ENCODE measurements around the gene GREM2. TPM values are rescaled to one million over a fixed set of nuclear protein-coding genes. Genes with fewer than 3 reads are reported as not detected.

The GREM2 gene
- total and polyA plus RNA-seq, 10 of the 15 experiments (the other 5 are each of a cell fraction or from before 2014, with no cell fraction given), result not detected

DNA sequence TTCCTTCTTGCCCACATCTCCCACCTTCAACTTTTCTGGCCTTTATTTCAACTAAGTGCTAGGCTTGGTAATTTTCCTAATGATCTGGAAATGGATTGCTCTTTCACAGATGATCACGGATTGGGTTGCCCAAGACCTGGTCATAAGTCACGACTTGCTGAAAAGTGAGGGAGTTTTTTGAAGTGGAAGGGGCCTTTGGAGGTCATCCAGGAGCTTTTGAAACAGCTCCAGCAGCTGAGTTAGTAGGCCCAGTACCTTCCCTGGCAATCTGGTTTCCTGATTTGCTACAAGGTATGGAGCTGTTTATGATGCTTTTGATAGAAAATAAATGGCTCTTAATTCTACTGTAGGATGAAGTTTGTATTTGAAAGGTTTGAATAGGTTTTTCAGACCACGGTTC, 20.4 kb downstream of the GREM2 start:
- POLR2A ChIA-PET, result no interaction called here

GRCh38 chr1:240591078-240591477, 20.9 kb downstream of the GREM2 start:
- SMC1A ChIA-PET (ENCODE audit: uncharacterized antibody, unreplicated experiment), result no interaction called here
- no peaks in the 10 kb centered on the region for H3K4me1 ChIP-seq (ENCODE audit: control insufficient read depth, insufficient read depth, low read length)
- no peak overlapping the region for H3K27ac ChIP-seq (ENCODE audit: control insufficient read depth, insufficient read depth)
- no peak overlapping the region for H2AFZ ChIP-seq (ENCODE audit: control insufficient read depth, low read depth, low read length)
- H3K27me3 ChIP-seq (replicated peaks in 1 of 2; ENCODE audit: control insufficient read depth in 2 of 2, insufficient read depth in 2 of 2, low read length in 1 of 2), result no peaks in the 10 kb centered on the region
- DNase-seq (ENCODE audit: low read depth, low spot score), result no peak
- 17% methylated on average over 5 of the region's 5 CpGs for WGBS (ENCODE audit: insufficient coverage, insufficient replicate concordance, low lambda C conversion rate, missing lambda C conversion rate)
- RAD21 ChIA-PET (ENCODE audit: unreplicated experiment), result no interaction called here
- H4K20me1 ChIP-seq (ENCODE audit: control insufficient read depth, insufficient read depth), result no peaks in the 10 kb centered on the region
- H3K79me2 ChIP-seq (ENCODE audit: control insufficient read depth, insufficient read depth, low read length), result no peaks in the 10 kb centered on the region
- no peak overlapping the region for H3K9ac ChIP-seq (ENCODE audit: control insufficient read depth, insufficient read depth, low read length)
- H3K4me2 ChIP-seq (ENCODE audit: control insufficient read depth, insufficient read depth), result no peak overlapping the region
- intact Hi-C loops (cut with micrococcal nuclease; ENCODE audit: unreplicated experiment), result no loop called here
- H3K9me3 ChIP-seq (replicated peaks; ENCODE audit: control insufficient read depth, insufficient read depth, low read length), result no peaks in the 10 kb centered on the region
- no peak overlapping the region for H3K4me3 ChIP-seq
- no peak for FAIRE-seq
- POLR2A ChIA-PET, result no interaction called here
- CTCF ChIA-PET, result interaction anchor here (1.0 to 1.2 kb wide), 2 partner anchors 10 to 156 kb away, joined by 3 read pairs; no protein-coding TSS in a partner anchor
- no peak for ATAC-seq
- in situ Hi-C loops (cut with MboI), result no loop called here
- no peaks in the 10 kb centered on the region for H3K36me3 ChIP-seq (ENCODE audit: control insufficient read depth in 2 of 2, insufficient read depth in 2 of 2, low read length in 1 of 2)
- BruUV-seq (replicated peaks), result no TSS peak
- TF ChIP-seq POLR2AphosphoS5 (IDR thresholded peaks at IDR 0.05; ENCODE audit: low read length) (no peak), ATF7 (IDR thresholded peaks at IDR 0.05; ENCODE audit: low read depth) (no peak), CREM (IDR thresholded peaks at IDR 0.05; ENCODE audit: low read depth) (no peak), SPI1 (IDR thresholded peaks at IDR 0.05; ENCODE audit: borderline replicate concordance, insufficient read depth, low read depth, low read length) (no peak), HSF1 (IDR thresholded peaks at IDR 0.05; ENCODE audit: low read depth, low read length) (no peak), IKZF2 (IDR thresholded peaks at IDR 0.05) (no peak), PBX3 (IDR thresholded peaks at IDR 0.05; ENCODE audit: insufficient replicate concordance, low read depth, low read length) (no peak), CBFB (IDR thresholded peaks at IDR 0.05; ENCODE audit: low read depth) (no peak)
- TF ChIP-seq, protein P1, sequence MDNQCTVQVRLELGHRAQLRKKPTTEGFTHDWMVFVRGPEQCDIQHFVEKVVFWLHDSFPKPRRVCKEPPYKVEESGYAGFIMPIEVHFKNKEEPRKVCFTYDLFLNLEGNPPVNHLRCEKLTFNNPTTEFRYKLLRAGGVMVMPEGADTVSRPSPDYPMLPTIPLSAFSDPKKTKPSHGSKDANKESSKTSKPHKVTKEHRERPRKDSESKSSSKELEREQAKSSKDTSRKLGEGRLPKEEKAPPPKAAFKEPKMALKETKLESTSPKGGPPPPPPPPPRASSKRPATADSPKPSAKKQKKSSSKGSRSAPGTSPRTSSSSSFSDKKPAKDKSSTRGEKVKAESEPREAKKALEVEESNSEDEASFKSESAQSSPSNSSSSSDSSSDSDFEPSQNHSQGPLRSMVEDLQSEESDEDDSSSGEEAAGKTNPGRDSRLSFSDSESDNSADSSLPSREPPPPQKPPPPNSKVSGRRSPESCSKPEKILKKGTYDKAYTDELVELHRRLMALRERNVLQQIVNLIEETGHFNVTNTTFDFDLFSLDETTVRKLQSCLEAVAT (IDR thresholded peaks at IDR 0.05), result no peak
- TF ChIP-seq, protein P2, sequence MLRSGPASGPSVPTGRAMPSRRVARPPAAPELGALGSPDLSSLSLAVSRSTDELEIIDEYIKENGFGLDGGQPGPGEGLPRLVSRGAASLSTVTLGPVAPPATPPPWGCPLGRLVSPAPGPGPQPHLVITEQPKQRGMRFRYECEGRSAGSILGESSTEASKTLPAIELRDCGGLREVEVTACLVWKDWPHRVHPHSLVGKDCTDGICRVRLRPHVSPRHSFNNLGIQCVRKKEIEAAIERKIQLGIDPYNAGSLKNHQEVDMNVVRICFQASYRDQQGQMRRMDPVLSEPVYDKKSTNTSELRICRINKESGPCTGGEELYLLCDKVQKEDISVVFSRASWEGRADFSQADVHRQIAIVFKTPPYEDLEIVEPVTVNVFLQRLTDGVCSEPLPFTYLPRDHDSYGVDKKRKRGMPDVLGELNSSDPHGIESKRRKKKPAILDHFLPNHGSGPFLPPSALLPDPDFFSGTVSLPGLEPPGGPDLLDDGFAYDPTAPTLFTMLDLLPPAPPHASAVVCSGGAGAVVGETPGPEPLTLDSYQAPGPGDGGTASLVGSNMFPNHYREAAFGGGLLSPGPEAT (IDR thresholded peaks at IDR 0.05; ENCODE audit: low read depth), result no peak

More for the DNA sequence above, 20.4 kb downstream of the GREM2 start:
- intact Hi-C loops (cut with micrococcal nuclease; ENCODE audit: unreplicated experiment) (no loop called here), in situ Hi-C loops (cut with MboI) (no loop called here)
- no peaks in the 10 kb centered on the region for H3K9me3 ChIP-seq (replicated peaks; ENCODE audit: control insufficient read depth, insufficient read depth, low read length)
- H3K9ac ChIP-seq (ENCODE audit: control insufficient read depth, insufficient read depth, low read length), result no peak overlapping the region
- CTCF ChIA-PET, result interaction anchor here (1.0 to 1.2 kb wide), 2 partner anchors 10 to 157 kb away, joined by 3 read pairs; no protein-coding TSS in a partner anchor
- RAD21 ChIA-PET (ENCODE audit: unreplicated experiment), result no interaction called here
- H4K20me1 ChIP-seq (ENCODE audit: control insufficient read depth, insufficient read depth), result no peaks in the 10 kb centered on the region
- no peak overlapping the region for H3K27ac ChIP-seq (ENCODE audit: control insufficient read depth, insufficient read depth)
- H3K4me1 ChIP-seq (ENCODE audit: control insufficient read depth, insufficient read depth, low read length), result no peaks in the 10 kb centered on the region
- FAIRE-seq (no peak), DNase-seq (ENCODE audit: low read depth, low spot score) (no peak), ATAC-seq (no peak)
- 20% methylated on average over 3 of the region's 3 CpGs for WGBS (ENCODE audit: insufficient coverage, insufficient replicate concordance, low lambda C conversion rate, missing lambda C conversion rate)
- no peaks in the 10 kb centered on the region for H3K27me3 ChIP-seq (replicated peaks in 1 of 2; ENCODE audit: control insufficient read depth in 2 of 2, insufficient read depth in 2 of 2, low read length in 1 of 2)
- no peak overlapping the region for H3K4me2 ChIP-seq (ENCODE audit: control insufficient read depth, insufficient read depth)
- no peak overlapping the region for H2AFZ ChIP-seq (ENCODE audit: control insufficient read depth, low read depth, low read length)
- H3K79me2 ChIP-seq (ENCODE audit: control insufficient read depth, insufficient read depth, low read length), result no peaks in the 10 kb centered on the region
- no TSS peak for BruUV-seq (replicated peaks)
- TF ChIP-seq IRF4 (IDR thresholded peaks at IDR 0.05; ENCODE audit: low read depth, low read length) (no peak), ASH2L (IDR thresholded peaks at IDR 0.05; ENCODE audit: borderline replicate concordance, low read depth) (no peak), BMI1 (IDR thresholded peaks at IDR 0.05; ENCODE audit: borderline replicate concordance) (no peak), ZNF24 (IDR thresholded peaks at IDR 0.05) (no peak)
- no peaks in the 10 kb centered on the region for H3K36me3 ChIP-seq (ENCODE audit: control insufficient read depth in 2 of 2, insufficient read depth in 2 of 2, low read length in 1 of 2)
- no peak overlapping the region for H3K4me3 ChIP-seq
- SMC1A ChIA-PET (ENCODE audit: uncharacterized antibody, unreplicated experiment), result no interaction called here

Data from GM12878 (cell line).